Prostate gland (tissue), 2 donors: Measurements from ENCODE around the gene IKZF2.

Experiments used
- CTCF ChIP-seq, 4 experiments: fragments of 200-600 bp in 2 of 4; fragments of 450-650 bp in 2 of 4; sonication (generic) in 2 of 4; IDR thresholded peaks; 1 replicate in 3 of 4; 2 replicates in 1 of 4; pipeline ENCODE4 v1.5.1; 2016 to 2019; ENCODE audit warnings: antibody characterized with exemption in 4 of 4, mild to moderate bottlenecking in 2 of 4, moderate library complexity in 2 of 4
- POLR2A ChIP-seq: fragments of 450-650 bp; IDR thresholded peaks from one replicate; pipeline ENCODE4 v1.6.1; 2016; ENCODE audit warnings: antibody characterized with exemption, mild to moderate bottlenecking

GRCh38 chr2:213016984-213017351 lies 134.4 kb downstream of the IKZF2 start:
- TF ChIP-seq CTCF (IDR thresholded peaks at IDR 0.05), result no peak
- TF ChIP-seq POLR2A, result no peak
